Ascending aorta (tissue), 2 donors: ENCODE measurements around the gene SPDYA. TPM values are rescaled to one million over a fixed set of nuclear protein-coding genes. Genes with fewer than 3 reads are reported as not detected.

Experiments used
- DNase-seq, 2 donors: peaks; one replicate each; pipeline ENCODE4 v3.0.0-alpha.2; 2019; ENCODE audit warnings: low spot score in 2 of 2
- H3K27ac ChIP-seq, 2 donors: fragments of 200-600 bp; sonication (generic); one replicate each; pipeline ENCODE4 v1.5.1; 2016 to 2017; ENCODE audit warnings: mild to moderate bottlenecking in 1 of 2
- H3K27me3 ChIP-seq: fragments of 200-600 bp; sonication (generic); one replicate; pipeline ENCODE4 v1.5.1; 2017
- H3K36me3 ChIP-seq, 2 donors: fragments of 200-600 bp; sonication (generic); one replicate each; pipeline ENCODE4 v1.5.1; 2016
- H3K4me1 ChIP-seq, 2 donors: fragments of 200-600 bp; sonication (generic); one replicate each; pipeline ENCODE4 v1.5.1; 2016 to 2017; ENCODE audit warnings: mild to moderate bottlenecking in 1 of 2
- H3K4me3 ChIP-seq, 2 donors: fragments of 200-600 bp; sonication (generic); one replicate each; pipeline ENCODE4 v1.5.1; 2016 to 2017; ENCODE audit warnings: mild to moderate bottlenecking in 1 of 2
- H3K9me3 ChIP-seq, 2 donors: fragments of 200-600 bp; sonication (generic); one replicate each; pipeline ENCODE4 v1.5.1; 2016
- intact Hi-C: fragments of 100-400 bp; cut with DNase I; formaldehyde crosslinking; loops from one replicate; pipeline ENCODE4 v1.15.1; 2023
- total RNA-seq: library from RNA; depleted of rRNA; stranded (reverse); fragments of >200 nt; gene quantifications from one replicate; pipeline ENCODE4 v1.1.0, GENCODE V29; 2016
- TF ChIP-seq, protein P1 (sequence below), 3 experiments: fragments of 200-600 bp in 2 of 3; fragments of 450-650 bp in 1 of 3; sonication (generic) in 2 of 3; IDR thresholded peaks; one replicate each; pipeline ENCODE4 v1.5.1; 2016 to 2019; ENCODE audit warnings: antibody characterized with exemption in 3 of 3, mild to moderate bottlenecking in 1 of 3, moderate library complexity in 1 of 3

SPDYA gene
- total RNA-seq, 1 donor from 2014 or later, result 0.32 TPM

DNA sequence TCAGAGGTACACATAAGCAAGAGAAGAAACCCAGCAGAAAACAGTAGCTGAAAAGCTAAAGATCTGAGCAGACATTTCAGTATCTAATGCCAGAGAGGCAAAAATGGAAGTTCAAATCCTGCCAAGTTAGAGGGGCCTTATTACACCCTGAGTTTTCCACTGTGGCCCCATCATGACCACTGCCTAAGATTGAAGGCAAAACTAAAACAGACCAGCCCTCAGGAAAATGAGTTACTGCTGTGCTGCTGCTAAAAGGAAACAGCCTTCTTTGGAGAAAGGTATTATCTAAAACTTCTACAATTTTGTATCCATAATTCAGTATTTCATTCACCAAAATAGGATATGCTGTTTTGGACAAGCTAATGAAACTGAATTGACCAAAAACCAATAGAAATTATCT, 42.2 kb upstream of the SPDYA start:
- peaks cover 18 to 84% of the 10 kb centered on the region in 2 donors for H3K4me1 ChIP-seq
- intact Hi-C loops, result loop anchor here (5.0 kb wide), 1 partner anchor 39 kb away; no protein-coding TSS in a partner anchor
- H3K36me3 ChIP-seq, result peaks cover 0 to 7% of the 10 kb centered on the region in 2 donors
- no peaks in the 10 kb centered on the region for H3K9me3 ChIP-seq
- TF ChIP-seq, protein P1, sequence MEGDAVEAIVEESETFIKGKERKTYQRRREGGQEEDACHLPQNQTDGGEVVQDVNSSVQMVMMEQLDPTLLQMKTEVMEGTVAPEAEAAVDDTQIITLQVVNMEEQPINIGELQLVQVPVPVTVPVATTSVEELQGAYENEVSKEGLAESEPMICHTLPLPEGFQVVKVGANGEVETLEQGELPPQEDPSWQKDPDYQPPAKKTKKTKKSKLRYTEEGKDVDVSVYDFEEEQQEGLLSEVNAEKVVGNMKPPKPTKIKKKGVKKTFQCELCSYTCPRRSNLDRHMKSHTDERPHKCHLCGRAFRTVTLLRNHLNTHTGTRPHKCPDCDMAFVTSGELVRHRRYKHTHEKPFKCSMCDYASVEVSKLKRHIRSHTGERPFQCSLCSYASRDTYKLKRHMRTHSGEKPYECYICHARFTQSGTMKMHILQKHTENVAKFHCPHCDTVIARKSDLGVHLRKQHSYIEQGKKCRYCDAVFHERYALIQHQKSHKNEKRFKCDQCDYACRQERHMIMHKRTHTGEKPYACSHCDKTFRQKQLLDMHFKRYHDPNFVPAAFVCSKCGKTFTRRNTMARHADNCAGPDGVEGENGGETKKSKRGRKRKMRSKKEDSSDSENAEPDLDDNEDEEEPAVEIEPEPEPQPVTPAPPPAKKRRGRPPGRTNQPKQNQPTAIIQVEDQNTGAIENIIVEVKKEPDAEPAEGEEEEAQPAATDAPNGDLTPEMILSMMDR (IDR thresholded peaks at IDR 0.05), result no peak
- no peaks in the 10 kb centered on the region for H3K27me3 ChIP-seq
- H3K4me3 ChIP-seq, result no peak overlapping the region
- H3K27ac ChIP-seq, result peak overlapping the region; percentile 10 to 34
- no peak for DNase-seq

DNA sequence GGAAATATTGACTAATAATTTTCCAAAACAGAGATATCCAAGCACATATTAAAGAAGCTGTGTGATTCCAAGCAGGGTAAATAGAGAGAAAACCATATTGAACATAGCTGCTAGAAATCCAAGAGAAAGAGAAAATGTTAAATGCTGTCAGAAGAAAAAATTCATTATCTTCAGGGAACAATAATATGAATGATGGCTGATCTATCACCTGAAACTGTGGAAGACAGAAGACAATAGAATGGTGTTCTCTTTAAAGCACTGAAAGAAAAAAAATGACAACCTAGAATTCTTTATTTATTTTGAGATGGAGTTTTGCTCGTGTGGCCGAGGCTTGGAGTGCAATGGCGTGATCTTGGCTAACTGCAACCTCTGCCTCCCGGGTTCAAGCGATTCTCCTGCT, 41.7 kb upstream of the SPDYA start:
- peaks cover 0 to 3% of the 10 kb centered on the region in 2 donors for H3K36me3 ChIP-seq
- TF ChIP-seq, protein P1 (IDR thresholded peaks at IDR 0.05), result no peak

DNA sequence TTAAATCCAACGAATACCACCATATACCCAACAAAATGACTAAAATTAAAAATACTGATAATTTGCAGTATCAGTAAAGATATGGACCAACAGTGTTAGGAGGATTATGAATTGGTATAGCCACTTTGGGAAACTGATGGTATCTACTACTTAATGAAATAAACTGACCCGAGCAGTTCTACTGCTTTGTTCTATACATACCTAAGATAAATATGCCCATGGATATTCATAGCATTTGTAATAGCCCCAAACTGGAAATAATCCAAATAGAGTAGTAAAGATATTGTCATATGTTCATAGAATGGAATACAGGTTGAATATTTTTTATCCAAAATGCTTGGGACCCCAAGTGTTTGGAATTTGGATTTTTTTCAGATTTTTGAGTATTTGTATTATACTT, 38.3 kb upstream of the SPDYA start:
- intact Hi-C loops, result no loop called here
- peaks cover 12 to 76% of the 10 kb centered on the region in 2 donors for H3K4me1 ChIP-seq
- DNase-seq, result no peak
- H3K27ac ChIP-seq, result no peak overlapping the region
- H3K9me3 ChIP-seq, result no peaks in the 10 kb centered on the region
- TF ChIP-seq, protein P1 (IDR thresholded peaks at IDR 0.05), result no peak
- H3K27me3 ChIP-seq, result no peaks in the 10 kb centered on the region
- no peak overlapping the region for H3K4me3 ChIP-seq
- H3K36me3 ChIP-seq, result peaks cover 4% of the 10 kb centered on the region in 2 donors

More for the DNA sequence above, 41.7 kb upstream of the SPDYA start:
- Histone ChIP-seq H3K4me3 (no peak overlapping the region), H3K27ac (peak overlapping the region in 1 of 2 donors; percentile 10), H3K4me1 (peaks cover 15 to 81% of the 10 kb centered on the region in 2 donors), H3K9me3 (no peaks in the 10 kb centered on the region), H3K27me3 (no peaks in the 10 kb centered on the region)
- intact Hi-C loops, result loop anchor here (5.0 kb wide), 1 partner anchor 38 kb away; no protein-coding TSS in a partner anchor
- no peak for DNase-seq

DNA sequence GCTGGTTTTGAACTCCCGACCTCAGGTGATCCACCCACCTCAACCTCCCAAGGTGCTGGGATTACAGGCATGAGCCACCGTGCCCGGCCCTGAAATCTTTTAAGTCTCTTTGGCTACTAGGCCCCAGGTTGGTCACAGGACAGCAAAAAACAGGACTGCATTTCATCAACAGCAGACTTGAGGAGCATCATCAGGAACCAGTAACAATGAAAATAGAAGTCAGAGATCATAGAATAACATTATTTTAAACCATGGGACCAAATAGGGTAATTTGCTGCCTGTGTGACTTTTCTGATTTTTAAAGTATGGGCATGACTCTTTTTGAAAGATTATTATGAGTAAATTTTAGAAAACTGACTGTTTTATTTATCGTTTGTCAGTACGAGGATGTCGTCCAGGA, 34.2 kb upstream of the SPDYA start:
- H3K27ac ChIP-seq, result peak overlapping the region; percentile 35 to 53

DNA sequence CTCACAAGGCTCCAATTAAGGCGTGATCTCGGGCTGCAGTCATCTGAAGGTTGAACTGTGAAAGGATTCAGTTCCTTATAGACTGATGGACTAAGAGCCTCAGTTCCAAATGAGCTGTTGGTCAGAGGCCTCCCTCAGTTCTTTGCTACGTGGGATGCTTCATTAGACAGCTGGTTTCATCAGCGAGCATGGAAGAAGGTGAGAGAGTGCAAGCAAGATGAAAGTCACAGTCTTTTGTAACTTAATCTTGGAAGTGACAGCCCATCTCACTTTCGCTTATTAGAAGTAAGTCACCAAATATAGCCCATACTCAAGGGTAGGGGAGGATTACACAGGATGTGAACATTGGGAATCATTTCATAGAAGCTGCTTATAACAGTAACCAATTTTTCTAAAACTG, 32.2 kb upstream of the SPDYA start:
- peak overlapping the region; percentile 14 to 45 for H3K27ac ChIP-seq
- H3K27me3 ChIP-seq, result no peaks in the 10 kb centered on the region
- H3K4me3 ChIP-seq, result no peak overlapping the region
- peaks cover 47 to 61% of the 10 kb centered on the region in 2 donors for H3K36me3 ChIP-seq
- DNase-seq, result no peak
- H3K9me3 ChIP-seq, result no peaks in the 10 kb centered on the region
- H3K4me1 ChIP-seq, result peaks cover 9 to 31% of the 10 kb centered on the region in 2 donors
- intact Hi-C loops, result no loop called here
- TF ChIP-seq, protein P1 (IDR thresholded peaks at IDR 0.05), result no peak

More for the DNA sequence above, 34.2 kb upstream of the SPDYA start:
- Histone ChIP-seq H3K27me3 (no peaks in the 10 kb centered on the region), H3K4me1 (peaks cover 9 to 47% of the 10 kb centered on the region in 2 donors), H3K4me3 (peak overlapping the region; percentile 19 to 32), H3K9me3 (no peaks in the 10 kb centered on the region), H3K36me3 (peaks cover 40 to 42% of the 10 kb centered on the region in 2 donors)
- TF ChIP-seq, protein P1 (IDR thresholded peaks at IDR 0.05), result no peak
- intact Hi-C loops, result no loop called here
- DNase-seq, result no peak

DNA sequence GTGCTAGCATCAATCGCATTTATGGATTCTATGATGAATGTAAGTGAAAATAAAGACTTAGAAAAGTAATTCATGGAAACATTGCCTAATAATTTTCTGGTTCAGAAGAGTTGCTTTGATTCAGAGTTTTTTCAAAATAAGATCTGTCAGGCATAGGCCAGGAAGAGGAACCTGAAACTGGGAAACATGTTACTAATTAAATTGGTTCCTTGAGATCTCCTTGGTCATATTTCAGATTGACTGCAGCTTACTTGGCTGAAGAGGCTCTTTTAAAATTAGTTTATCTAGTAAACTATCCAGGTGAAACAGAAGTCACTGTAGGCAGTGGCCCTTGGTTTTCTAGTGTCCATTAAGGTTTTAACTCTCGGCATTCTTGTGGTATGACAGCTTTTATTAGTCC, 31.6 kb upstream of the SPDYA start:
- no peak for DNase-seq
- intact Hi-C loops, result no loop called here
- no peaks in the 10 kb centered on the region for H3K27me3 ChIP-seq
- no peaks in the 10 kb centered on the region for H3K9me3 ChIP-seq
- TF ChIP-seq, protein P1 (IDR thresholded peaks at IDR 0.05), result no peak
- peaks cover 9 to 29% of the 10 kb centered on the region in 2 donors for H3K4me1 ChIP-seq
- H3K36me3 ChIP-seq, result peaks cover 51 to 67% of the 10 kb centered on the region in 2 donors
- peak overlapping the region; percentile 14 to 45 for H3K27ac ChIP-seq
- no peak overlapping the region for H3K4me3 ChIP-seq
